HepG2 (cell line): ENCODE measurements around the gene FAM228A. TPM values are rescaled to one million over a fixed set of nuclear protein-coding genes. Genes with fewer than 3 reads are reported as not detected.

Source experiments
- ATAC-seq: fragments of 200-7000 bp; cut with Tn5 transposase; 3 replicates; pipeline ENCODE4 v1.9.1; 2020; ENCODE audit warnings: mild to moderate bottlenecking, moderate library complexity
- BruUV-seq: library from RNA; stranded (reverse); fragments of 400-500 nt; replicated peaks from 2 replicates; lab custom pipeline; 2021; lab: Mats Ljungman, UMichigan
- CTCF ChIA-PET: fragments of 300-600 bp; formaldehyde crosslinking; extraction: SDS; loops from one replicate; lab custom pipeline; 2021; ENCODE audit warnings: low total read pairs, inconsistent platforms, low intra/inter-chr PET ratio; lab: Yijun Ruan, JAX
- POLR2A ChIA-PET: fragments of 350-600 bp; sonication (Branson Sonifier 250); formaldehyde crosslinking; loops from one replicate; lab custom pipeline; 2020; ENCODE audit warnings: antibody characterized with exemption, inconsistent platforms; lab: Yijun Ruan, JAX
- DNase-seq: peaks from one replicate; pipeline ENCODE4 v3.0.0-alpha.2; 2015; ENCODE audit warnings: low spot score
- FAIRE-seq: peaks from 3 replicates; lab custom pipeline; 2011; peaks lifted over from hg19 to GRCh38; lab: Jason Lieb, UNC
- H2AFZ ChIP-seq: one replicate; pipeline ENCODE4 v1.6.1; 2011; ENCODE audit warnings: low read length, inconsistent platforms
- H3K27ac ChIP-seq: fragments of 300-600 bp; 3 replicates; pipeline ENCODE4 v1.8.0; 2011; ENCODE audit warnings: mixed run types, mild to moderate bottlenecking, mixed read lengths, low read length, inconsistent platforms; ENCODE audit not compliant: insufficient read depth; ENCODE audit errors: extremely low read length
- H3K27me3 ChIP-seq, 2 experiments: fragments of 200-600 bp in 1 of 2; 2 replicates in 1 of 2; 3 replicates in 1 of 2; pipeline versions ENCODE4 v1.6.0 to v1.8.0; 2011; ENCODE audit warnings: low read length in 2 of 2, mild to moderate bottlenecking in 2 of 2, moderate library complexity in 2 of 2, inconsistent platforms in 1 of 2; ENCODE audit not compliant: insufficient read depth in 2 of 2, control insufficient read depth in 1 of 2
- H3K36me3 ChIP-seq, 2 experiments: fragments of 200-600 bp in 1 of 2; replicated peaks in 1 of 2; 2 replicates in 1 of 2; 3 replicates in 1 of 2; pipeline versions ENCODE4 v1.5.1 to v1.8.0; 2011; ENCODE audit warnings: low read length in 2 of 2, inconsistent platforms in 1 of 2; ENCODE audit not compliant: insufficient read depth in 2 of 2, control insufficient read depth in 1 of 2
- H3K4me1 ChIP-seq: 2 replicates; pipeline ENCODE4 v1.5.1; 2012; ENCODE audit warnings: low read length, inconsistent platforms; ENCODE audit not compliant: insufficient read depth
- H3K4me2 ChIP-seq: 2 replicates; pipeline ENCODE4 v1.6.0; 2011; ENCODE audit warnings: low read depth, low read length, inconsistent platforms
- H3K4me3 ChIP-seq, 3 experiments: fragments of 200-600 bp in 1 of 3; sonication (generic), shearing (Covaris generic) in 1 of 3; replicated peaks in 1 of 3; 2 replicates each; pipeline ENCODE4 v1.5.1; 2011 to 2016; ENCODE audit warnings: low read length in 3 of 3, inconsistent platforms in 2 of 3, low read depth in 2 of 3, mild to moderate bottlenecking in 2 of 3, control low read depth in 1 of 3, mixed read lengths in 1 of 3; ENCODE audit not compliant: insufficient read depth in 1 of 3
- H3K79me2 ChIP-seq: one replicate; pipeline ENCODE4 v1.6.1; 2011; ENCODE audit warnings: low read length, inconsistent platforms; ENCODE audit not compliant: insufficient read depth
- H3K9ac ChIP-seq: 2 replicates; pipeline ENCODE4 v1.6.0; 2011; ENCODE audit warnings: mild to moderate bottlenecking, low read depth, low read length, inconsistent platforms; ENCODE audit not compliant: insufficient read depth
- H3K9me3 ChIP-seq: 2 replicates; pipeline ENCODE4 v1.5.1; 2012; ENCODE audit warnings: mild to moderate bottlenecking, low read length
- H4K20me1 ChIP-seq: 2 replicates; pipeline ENCODE4 v1.6.0; 2011; ENCODE audit warnings: inconsistent platforms, mild to moderate bottlenecking, low read length, moderate library complexity; ENCODE audit not compliant: insufficient read depth
- CBX1 ChIP-seq: IDR thresholded peaks from one replicate; pipeline ENCODE4 v1.6.1; 2016; ENCODE audit warnings: antibody characterized with exemption, low read depth
- DDIT3 ChIP-seq: sonication (generic); formaldehyde crosslinking; IDR thresholded peaks from 2 replicates; pipeline ENCODE4 v1.4.0; 2020; ENCODE audit warnings: mild to moderate bottlenecking, missing genetic modification reagents
- GPN1 ChIP-seq: sonication (generic); formaldehyde crosslinking; IDR thresholded peaks from 2 replicates; pipeline ENCODE4 v1.5.1; 2020; ENCODE audit warnings: missing genetic modification reagents, borderline replicate concordance
- IKZF5 ChIP-seq: IDR thresholded peaks from 2 replicates; pipeline ENCODE4 v1.6.1; 2018; ENCODE audit warnings: missing genetic modification reagents, mild to moderate bottlenecking, missing compliant biosample characterization
- MXD4 ChIP-seq: IDR thresholded peaks from 2 replicates; pipeline ENCODE4 v1.6.1; 2016; ENCODE audit warnings: mild to moderate bottlenecking, missing biosample characterization, missing genetic modification reagents
- NKX3-1 ChIP-seq: sonication (generic); formaldehyde crosslinking; IDR thresholded peaks from 2 replicates; pipeline ENCODE4 v1.5.0; 2020; ENCODE audit warnings: missing genetic modification reagents
- PBX2 ChIP-seq: IDR thresholded peaks from 2 replicates; pipeline ENCODE4 v1.6.1; 2016; ENCODE audit warnings: control low read depth
- PRPF4 ChIP-seq: fragments of 200-400 bp; formaldehyde crosslinking; IDR thresholded peaks from 2 replicates; pipeline ENCODE4 v1.6.1; 2016; ENCODE audit warnings: low read length, low read depth; ENCODE audit not compliant: poor library complexity, severe bottlenecking
- SRSF1 ChIP-seq: fragments of 200-400 bp; formaldehyde crosslinking; optimal IDR thresholded peaks from 2 replicates; pipeline ENCODE3; 2017; ENCODE audit warnings: mild to moderate bottlenecking, low read depth, low read length, moderate library complexity
- THYN1 ChIP-seq: sonication (generic); formaldehyde crosslinking; IDR thresholded peaks from 2 replicates; pipeline ENCODE4 v1.8.1; 2023; ENCODE audit warnings: low read depth, mild to moderate bottlenecking, moderate library complexity, missing genetic modification reagents, borderline replicate concordance
- ZBTB39 ChIP-seq: sonication (generic); formaldehyde crosslinking; IDR thresholded peaks from 2 replicates; pipeline ENCODE4 v1.5.0; 2020; ENCODE audit warnings: missing genetic modification reagents
- ZBTB7A ChIP-seq: sonication (generic); formaldehyde crosslinking; IDR thresholded peaks from 2 replicates; pipeline ENCODE4 v1.8.0; 2022; ENCODE audit warnings: mild to moderate bottlenecking, missing genetic modification reagents
- ZFYVE20 ChIP-seq: sonication (generic); formaldehyde crosslinking; IDR thresholded peaks from 2 replicates; pipeline ENCODE4 v1.8.0; 2023; ENCODE audit warnings: low read depth, mild to moderate bottlenecking, moderate library complexity, missing genetic modification reagents, borderline replicate concordance
- ZNF12 ChIP-seq: sonication (generic); formaldehyde crosslinking; IDR thresholded peaks from 2 replicates; pipeline ENCODE4 v1.5.0; 2020; ENCODE audit warnings: missing genetic modification reagents
- ZNF18 ChIP-seq: sonication (generic); formaldehyde crosslinking; IDR thresholded peaks from 2 replicates; pipeline ENCODE4 v1.8.0; 2022; ENCODE audit warnings: mild to moderate bottlenecking, missing genetic modification reagents; ENCODE audit not compliant: insufficient replicate concordance
- ZNF274 ChIP-seq: sonication (generic); formaldehyde crosslinking; IDR thresholded peaks from 2 replicates; pipeline ENCODE4 v1.5.1; 2020; ENCODE audit warnings: mild to moderate bottlenecking, missing genetic modification reagents
- ZNF30 ChIP-seq: sonication (generic); formaldehyde crosslinking; IDR thresholded peaks from 2 replicates; pipeline ENCODE4 v1.5.0; 2020; ENCODE audit warnings: mild to moderate bottlenecking, missing genetic modification reagents
- WGBS: methylation state at CpG from one replicate; pipeline ENCODE4 v1.1.6; 2017; ENCODE audit warnings: low lambda C conversion rate; 5-methylcytosine and 5-hydroxymethylcytosine counted together
- in situ Hi-C: cut with HindIII; loops from 2 replicates; pipeline ENCODE4 v1.10.0; 2017; ENCODE audit warnings: low pct_unique_long_range_greater_than_20kb; ENCODE audit not compliant: extremely low pct_ligation_motif_present
- intact Hi-C: fragments of 100-400 bp; cut with micrococcal nuclease; formaldehyde crosslinking; loops from one replicate; pipeline ENCODE4 v1.10.0; 2022; ENCODE audit not compliant: unreplicated experiment
- polyA plus RNA-seq, 8 experiments: library from polyadenylated mRNA; depleted of rRNA in 3 of 8; stranded (reverse) in 7 of 8; unstranded in 1 of 8; fragments of >200 nt; fragmentation: Illumina TruSeq in 4 of 8; extraction: Trizol in 4 of 8; gene quantifications; 2 replicates each; pipeline versions ENCODE4 v1.2.1 to v1.2.3, GENCODE V29; 2011 to 2016; ENCODE audit warnings: low read depth in 4 of 8, missing spikeins in 1 of 8, mixed read lengths in 1 of 8; ENCODE audit not compliant: insufficient read depth in 1 of 8
- total RNA-seq, 5 experiments: library from RNA; depleted of rRNA; stranded (reverse); fragments of >200 nt; fragmentation: Illumina TruSeq; extraction: Trizol; gene quantifications; 2 replicates each; pipeline ENCODE4 v1.2.3, GENCODE V29; 2016; ENCODE audit warnings: low read depth in 1 of 5

The FAM228A gene
- total and polyA plus RNA-seq, 2 of the 13 experiments (the other 11 are each of a cell fraction or from before 2014, with no cell fraction given): not detected

GRCh38 chr2:24214880-24215279, 40.0 kb downstream of the FAM228A start (continued):
- no peak for TF ChIP-seq ZBTB39 (CRISPR knock-in tag)
- TF ChIP-seq IKZF5 (CRISPR knock-in tag): no peak

- no peaks in the 10 kb centered on the region for H4K20me1 ChIP-seq
- 93% methylated on average over 20 of the region's 20 CpGs for WGBS
- ChIA-PET POLR2A (no interaction called here), CTCF (no interaction called here)
- intact Hi-C loops (no loop called here), in situ Hi-C loops (no loop called here)
- H3K27ac ChIP-seq: no peak overlapping the region
- no peaks in the 10 kb centered on the region for H3K4me1 ChIP-seq
- DNase-seq (no peak), FAIRE-seq (no peak), ATAC-seq (no peak)
- H3K36me3 ChIP-seq: no peaks in the 10 kb centered on the region; a peak in 1 of 5 replicates
- H2AFZ ChIP-seq: no peak overlapping the region
- no peak overlapping the region for H3K9ac ChIP-seq
- H3K4me2 ChIP-seq: no peak overlapping the region
- H3K79me2 ChIP-seq: no peaks in the 10 kb centered on the region
- no peak overlapping the region for H3K4me3 ChIP-seq
- no peaks in the 10 kb centered on the region for H3K27me3 ChIP-seq
- H3K9me3 ChIP-seq: no peaks in the 10 kb centered on the region
- no TSS peak for BruUV-seq
- TF ChIP-seq DDIT3 (CRISPR knock-in tag) (no peak), MXD4 (CRISPR knock-in tag) (no peak), PBX2 (CRISPR knock-in tag) (no peak), ZNF274 (CRISPR knock-in tag) (no peak), ZNF12 (CRISPR knock-in tag) (no peak), SRSF1 (no peak), NKX3-1 (no peak), ZBTB7A (no peak), PRPF4 (no peak), ZNF30 (CRISPR knock-in tag) (no peak), ZFYVE20 (CRISPR knock-in tag) (no peak), ZNF18 (CRISPR knock-in tag) (no peak), THYN1 (CRISPR knock-in tag) (no peak), GPN1 (CRISPR knock-in tag) (no peak), CBX1 (no peak)
Measured at GRCh38 chr2:24220554-24221291, 45.9 kb downstream of the FAM228A start.
